Measurements from ENCODE around the gene GLOD4. TPM values are rescaled to one million over a fixed set of nuclear protein-coding genes. Genes with fewer than 3 reads are reported as not detected.

GLOD4 gene
- total RNA-seq, 1 donor from 2014 or later = 63.2 TPM

DNA sequence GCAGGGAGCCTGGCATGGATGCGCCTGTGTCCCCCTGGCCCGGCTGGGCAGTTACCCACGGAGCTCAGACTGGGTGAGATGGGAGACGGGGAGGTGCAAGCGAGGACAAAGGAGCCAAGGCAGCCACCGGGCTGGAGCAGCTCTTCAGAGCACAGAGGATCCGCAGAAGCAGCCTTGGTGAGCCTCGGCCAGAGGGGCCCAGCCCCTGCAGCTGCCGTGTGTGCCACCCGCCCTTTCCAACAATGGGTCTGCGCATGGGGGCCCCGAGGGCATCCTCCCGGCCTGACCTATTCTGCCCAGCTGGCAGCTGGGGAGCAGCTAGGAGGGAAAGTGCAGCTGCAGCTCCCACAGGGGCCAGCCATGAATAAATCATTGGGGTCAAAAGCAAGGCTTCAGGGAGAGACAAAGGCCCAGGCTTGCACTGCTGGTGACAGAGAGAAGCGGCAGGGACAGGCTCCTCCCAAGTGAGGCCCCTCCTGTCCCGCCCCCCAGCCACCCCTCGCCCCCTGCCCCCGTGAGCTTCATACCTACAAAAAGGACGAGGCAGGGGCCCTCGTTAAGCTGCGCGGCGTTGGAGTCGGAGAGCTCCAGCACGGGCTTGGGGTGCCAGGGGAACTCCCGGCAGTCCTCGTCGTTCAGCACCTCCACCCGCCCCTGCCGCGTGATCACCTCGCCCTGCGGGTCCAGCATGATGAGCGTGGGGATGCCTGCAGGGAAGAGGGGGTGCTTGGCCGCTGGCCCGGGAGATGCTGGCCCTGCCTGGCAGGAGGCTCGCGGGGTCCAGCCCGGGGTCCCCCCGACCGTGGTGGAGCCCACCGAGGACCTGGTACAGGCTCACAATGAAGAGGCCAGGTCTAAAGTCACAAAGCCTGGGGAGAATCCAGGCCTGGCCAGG lies 22.7 kb upstream of the GLOD4 start:
- H3K27me3 ChIP-seq (ENCODE audit: low read depth) = no peaks in the 10 kb centered on the region
- H3K4me3 ChIP-seq = no peak overlapping the region
- H3K27ac ChIP-seq = no peak overlapping the region
- H3K4me1 ChIP-seq = no peaks in the 10 kb centered on the region
- H3K36me3 ChIP-seq = peaks cover 35% of the 10 kb centered on the region
- intact Hi-C loops (cut with DNase I) = no loop called here
- ATAC-seq (no peak), DNase-seq (no peak)
- no peaks in the 10 kb centered on the region for H3K9me3 ChIP-seq
- TF ChIP-seq, protein P1, sequence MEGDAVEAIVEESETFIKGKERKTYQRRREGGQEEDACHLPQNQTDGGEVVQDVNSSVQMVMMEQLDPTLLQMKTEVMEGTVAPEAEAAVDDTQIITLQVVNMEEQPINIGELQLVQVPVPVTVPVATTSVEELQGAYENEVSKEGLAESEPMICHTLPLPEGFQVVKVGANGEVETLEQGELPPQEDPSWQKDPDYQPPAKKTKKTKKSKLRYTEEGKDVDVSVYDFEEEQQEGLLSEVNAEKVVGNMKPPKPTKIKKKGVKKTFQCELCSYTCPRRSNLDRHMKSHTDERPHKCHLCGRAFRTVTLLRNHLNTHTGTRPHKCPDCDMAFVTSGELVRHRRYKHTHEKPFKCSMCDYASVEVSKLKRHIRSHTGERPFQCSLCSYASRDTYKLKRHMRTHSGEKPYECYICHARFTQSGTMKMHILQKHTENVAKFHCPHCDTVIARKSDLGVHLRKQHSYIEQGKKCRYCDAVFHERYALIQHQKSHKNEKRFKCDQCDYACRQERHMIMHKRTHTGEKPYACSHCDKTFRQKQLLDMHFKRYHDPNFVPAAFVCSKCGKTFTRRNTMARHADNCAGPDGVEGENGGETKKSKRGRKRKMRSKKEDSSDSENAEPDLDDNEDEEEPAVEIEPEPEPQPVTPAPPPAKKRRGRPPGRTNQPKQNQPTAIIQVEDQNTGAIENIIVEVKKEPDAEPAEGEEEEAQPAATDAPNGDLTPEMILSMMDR (IDR thresholded peaks at IDR 0.05) = no peak

DNA sequence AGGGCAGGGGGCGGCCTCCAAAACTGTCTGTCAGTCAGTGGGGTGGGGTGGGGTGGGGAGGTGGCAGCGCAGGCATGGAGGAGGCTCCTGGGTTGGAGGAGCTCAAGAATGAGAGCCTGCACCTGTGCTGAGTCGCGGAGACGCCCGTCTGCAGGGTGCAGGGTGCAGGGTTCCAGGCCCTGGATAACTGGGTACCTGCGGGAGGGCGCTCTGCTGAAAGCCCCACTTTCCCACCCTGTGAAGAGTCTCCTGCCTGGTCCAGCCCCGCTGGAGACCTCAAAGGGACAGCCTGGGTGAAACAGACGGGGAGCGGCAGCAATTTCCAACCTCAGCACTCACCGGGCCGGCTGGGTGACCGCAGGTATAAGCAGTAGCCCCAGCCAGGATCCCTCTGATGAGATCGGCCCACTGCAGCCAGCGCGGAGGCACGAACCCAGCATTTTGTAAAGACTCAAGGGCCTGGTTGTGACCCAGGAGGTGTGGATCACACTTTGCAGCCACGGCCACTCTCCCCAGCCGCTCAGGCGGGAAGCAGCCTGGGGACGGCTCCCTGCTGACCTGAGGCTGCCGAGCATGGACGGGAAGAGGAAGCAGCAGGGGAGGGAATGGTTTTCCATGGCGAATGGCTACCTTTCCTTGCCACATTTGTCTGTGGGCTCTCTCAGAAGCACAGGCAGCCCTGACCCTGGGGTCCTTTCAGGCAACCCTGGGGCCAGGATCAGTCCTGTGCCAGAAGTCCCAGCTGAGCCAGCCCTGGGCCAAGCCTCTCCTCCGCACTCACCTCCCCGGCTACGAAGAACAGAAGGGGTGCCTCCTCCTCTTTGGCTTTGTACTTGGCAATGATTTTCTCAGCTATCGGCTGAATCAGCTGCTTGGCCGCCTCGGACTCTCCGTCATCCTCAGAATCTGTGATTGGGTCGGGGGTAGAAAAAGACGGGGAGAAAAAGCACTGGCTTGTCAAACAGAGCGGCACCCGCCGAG lies 21.1 kb upstream of the GLOD4 start:
- Histone ChIP-seq H3K4me3 (no peak overlapping the region), H3K27ac (no peak overlapping the region), H3K9me3 (no peaks in the 10 kb centered on the region), H3K4me1 (no peaks in the 10 kb centered on the region), H3K36me3 (peaks cover 35% of the 10 kb centered on the region), H3K27me3 (ENCODE audit: low read depth) (no peaks in the 10 kb centered on the region)
- TF ChIP-seq, protein P1 (IDR thresholded peaks at IDR 0.05) = no peak
- intact Hi-C loops (cut with DNase I) = no loop called here
- no peak for ATAC-seq
- no peak for DNase-seq

DNA sequence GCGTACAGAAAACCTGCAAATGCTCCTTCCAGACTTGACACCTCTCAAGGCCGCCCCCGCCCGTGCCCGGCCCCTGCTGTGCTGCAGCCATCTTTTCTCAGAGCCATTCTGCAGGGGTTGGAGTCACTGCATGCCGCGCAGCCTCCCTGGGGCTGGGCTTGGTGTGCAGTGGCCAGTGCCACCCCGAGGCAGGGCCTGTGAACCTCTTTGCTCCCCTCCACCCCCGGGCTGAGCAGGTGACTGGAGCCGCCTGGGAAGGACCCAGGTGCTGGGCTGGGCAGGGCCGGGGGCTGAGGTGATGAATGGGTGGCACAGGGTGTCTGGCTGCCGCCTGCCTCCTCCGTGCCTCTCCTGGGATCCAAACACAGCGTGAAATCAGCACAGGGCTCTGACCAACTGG lies 20.4 kb upstream of the GLOD4 start:
- H3K9me3 ChIP-seq = no peaks in the 10 kb centered on the region
- TF ChIP-seq, protein P1 (IDR thresholded peaks at IDR 0.05) = no peak
- no peak overlapping the region for H3K27ac ChIP-seq
- DNase-seq = no peak
- intact Hi-C loops (cut with DNase I) = no loop called here
- no peaks in the 10 kb centered on the region for H3K4me1 ChIP-seq
- no peak for ATAC-seq
- H3K36me3 ChIP-seq = peaks cover 35% of the 10 kb centered on the region
- no peak overlapping the region for H3K4me3 ChIP-seq
- no peaks in the 10 kb centered on the region for H3K27me3 ChIP-seq (ENCODE audit: low read depth)

DNA sequence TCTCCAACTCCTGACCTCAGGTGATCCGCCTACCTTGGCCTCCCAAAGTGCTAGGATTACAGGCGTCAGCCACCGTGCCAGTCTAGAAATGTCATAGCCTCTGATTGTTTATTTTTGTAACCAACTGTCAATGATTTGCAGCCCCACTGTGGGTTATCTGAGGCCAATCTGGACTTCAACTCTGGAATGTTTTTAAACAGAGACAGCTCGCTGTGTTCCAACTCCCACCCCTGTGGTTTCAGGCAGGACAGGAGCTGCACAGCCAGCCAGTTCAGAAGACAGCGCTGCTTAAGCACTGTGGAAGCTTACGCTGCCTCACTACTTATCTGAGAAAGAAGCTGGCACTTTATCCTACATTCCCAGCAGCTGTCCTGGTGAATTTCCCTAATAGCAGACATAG lies 19.6 kb upstream of the GLOD4 start:
- no peaks in the 10 kb centered on the region for H3K4me1 ChIP-seq
- no peak for ATAC-seq
- intact Hi-C loops (cut with DNase I) = no loop called here

More for the DNA sequence above, 19.6 kb upstream of the GLOD4 start:
- Histone ChIP-seq H3K9me3 (no peaks in the 10 kb centered on the region), H3K27ac (no peak overlapping the region), H3K36me3 (peaks cover 35% of the 10 kb centered on the region), H3K27me3 (ENCODE audit: low read depth) (no peaks in the 10 kb centered on the region), H3K4me3 (no peak overlapping the region)
- no peak for DNase-seq
- TF ChIP-seq, protein P1 (IDR thresholded peaks at IDR 0.05) = no peak

Data from lower lobe of right lung (tissue), 2 donors.